ENCODE results near the gene SUMF2. TPM values are rescaled to one million over a fixed set of nuclear protein-coding genes. Genes with fewer than 3 reads are reported as not detected.

The SUMF2 gene
- total RNA-seq, 1 donor, result 209 TPM

GRCh38 chr7:56115852-56116538 is 51.9 kb downstream of the SUMF2 start, which contains the start of gene NUPR2:
Gene NUPR2, minus strand, starts transcription at chr7:56116417. Its CDS starts 103 bp downstream, at chr7:56116314.
- TF ChIP-seq CTCF (IDR thresholded peaks at IDR 0.05; ENCODE audit: insufficient read depth, low read depth, low read length), result no peak
- DNase-seq (ENCODE audit: low read depth), result no peak
- H3K4me3 ChIP-seq (ENCODE audit: low read depth, low read length), result no peak within 1 kb of the TSS

GRCh38 chr7:56121440-56121839 is 57.4 kb downstream of the SUMF2 start:
- TF ChIP-seq CTCF (IDR thresholded peaks at IDR 0.05; ENCODE audit: insufficient read depth, low read depth, low read length), result no peak
- DNase-seq (ENCODE audit: low read depth), result no peak
- H3K4me3 ChIP-seq (ENCODE audit: low read depth, low read length), result no peak overlapping the region

GRCh38 chr7:56124981-56125380 is 60.9 kb downstream of the SUMF2 start:
- no peak for TF ChIP-seq CTCF (IDR thresholded peaks at IDR 0.05; ENCODE audit: insufficient read depth, low read depth, low read length)
- H3K4me3 ChIP-seq (ENCODE audit: low read depth, low read length), result no peak overlapping the region
- no peak for DNase-seq (ENCODE audit: low read depth)

GRCh38 chr7:56125831-56126230 is 61.7 kb downstream of the SUMF2 start:
- DNase-seq (ENCODE audit: low read depth), result no peak
- H3K4me3 ChIP-seq (ENCODE audit: low read depth, low read length), result no peak overlapping the region
- no peak for TF ChIP-seq CTCF (IDR thresholded peaks at IDR 0.05; ENCODE audit: insufficient read depth, low read depth, low read length)

- DNase-seq (ENCODE audit: low read depth), result no peak
- no peak overlapping the region for H3K4me3 ChIP-seq (ENCODE audit: low read depth, low read length)
- TF ChIP-seq CTCF (IDR thresholded peaks at IDR 0.05; ENCODE audit: insufficient read depth, low read depth, low read length), result no peak
Measured at GRCh38 chr7:56127241-56127975, 63.3 kb downstream of the SUMF2 start.

Small RNAs within 50 kb of the gene (small RNA-seq; reads per million reads assigned to genes)
- gene SNORA15 (not detected), gene SNORA22B (0.38 reads per million)

Other genes with a start within 250 kb of the SUMF2 start
- gene SEPTIN14, start 201.5 kb upstream of the SUMF2 start, total RNA-seq, result not detected in 2 replicates
- gene ZNF713, start 176.8 kb upstream of the SUMF2 start, total RNA-seq, result 1.3 and 3.5 TPM in 2 replicates
- gene MRPS17, start 112.4 kb upstream of the SUMF2 start, total RNA-seq, result 12.9 and 16.0 TPM in 2 replicates
- 39.7 and 53.1 TPM in 2 replicates for gene NIPSNAP2, start 99.7 kb upstream of the SUMF2 start, total RNA-seq
- gene PSPH, start 12.8 kb upstream of the SUMF2 start, total RNA-seq, result 106 and 125 TPM in 2 replicates
- 148 and 187 TPM in 2 replicates for gene CCT6A, start 12.5 kb upstream of the SUMF2 start, total RNA-seq
- 0.43 and 0.64 TPM in 2 replicates for gene PHKG1, start 28.7 kb downstream of the SUMF2 start, total RNA-seq
- gene CHCHD2, start 42.2 kb downstream of the SUMF2 start, total RNA-seq, result 200 and 256 TPM in 2 replicates
- gene NUPR2, start 52.1 kb downstream of the SUMF2 start, total RNA-seq, result not detected in 2 replicates